HepG2 (cell line): ENCODE measurements around the gene OSBPL9.

Source experiments
- KMT2A ChIP-seq: sonication (generic); formaldehyde crosslinking; IDR thresholded peaks from 2 replicates; pipeline ENCODE4 v1.4.0; 2020; ENCODE audit warnings: missing genetic modification reagents
- SP2 ChIP-seq: sonication (generic); formaldehyde crosslinking; IDR thresholded peaks from 2 replicates; pipeline ENCODE4 v1.5.1; 2020; ENCODE audit warnings: mild to moderate bottlenecking, missing genetic modification reagents

GRCh38 chr1:51615780-51616291, 1.1 kb upstream of the OSBPL9 start:
- TF ChIP-seq KMT2A (CRISPR knock-in tag) = no peak
- TF ChIP-seq SP2 = no peak
